ENCODE measurements around the gene AGPAT4. TPM values are rescaled to one million over a fixed set of nuclear protein-coding genes. Genes with fewer than 3 reads are reported as not detected.
"Not testable (repeated sequence)": the region's sequence is repeated elsewhere in the genome, so short reads cannot be mapped to it uniquely, and the experiment has no call there.

Gene AGPAT4
- total RNA-seq, 1 donor from 2014 or later: 24.4 TPM

- no peak overlapping the region for H3K27ac Mint-ChIP-seq
- H3K9me3 Mint-ChIP-seq: peaks cover 21% of the 10 kb centered on the region
- H3K36me3 Mint-ChIP-seq: peaks cover 43% of the 10 kb centered on the region
- H3K27me3 Mint-ChIP-seq: no peaks in the 10 kb centered on the region
- DNase-seq (ENCODE audit: extremely low spot score, unreplicated experiment): no peak
- TF ChIP-seq CTCF (conservative IDR thresholded peaks at IDR 0.05): no peak
- no peak overlapping the region for H3K4me3 Mint-ChIP-seq
- H3K4me1 Mint-ChIP-seq (ENCODE audit: unreplicated experiment): peaks cover 5% of the 10 kb centered on the region
Observed at GRCh38 chr6:161189891-161190290, 84.0 kb downstream of the AGPAT4 start.

GRCh38 chr6:161188547-161189465, 85.1 kb downstream of the AGPAT4 start:
- no peak for DNase-seq (ENCODE audit: extremely low spot score, unreplicated experiment)
- Mint-ChIP-seq H3K9me3 (peaks cover 21% of the 10 kb centered on the region), H3K27ac (no peak overlapping the region), H3K4me1 (ENCODE audit: unreplicated experiment) (peaks cover 5% of the 10 kb centered on the region), H3K4me3 (no peak overlapping the region), H3K36me3 (peaks cover 48% of the 10 kb centered on the region), H3K27me3 (no peaks in the 10 kb centered on the region)
- no peak for TF ChIP-seq CTCF (conservative IDR thresholded peaks at IDR 0.05)

GRCh38 chr6:161186173-161186769, 87.6 kb downstream of the AGPAT4 start:
- no peak overlapping the region for H3K4me3 Mint-ChIP-seq
- DNase-seq (ENCODE audit: extremely low spot score, unreplicated experiment): no peak
- no peaks in the 10 kb centered on the region for H3K27me3 Mint-ChIP-seq
- no peak overlapping the region for H3K27ac Mint-ChIP-seq
- no peak for TF ChIP-seq CTCF (conservative IDR thresholded peaks at IDR 0.05)
- H3K36me3 Mint-ChIP-seq: peaks cover 49% of the 10 kb centered on the region
- peaks cover 5% of the 10 kb centered on the region for H3K4me1 Mint-ChIP-seq (ENCODE audit: unreplicated experiment)
- H3K9me3 Mint-ChIP-seq: peaks cover 16% of the 10 kb centered on the region

GRCh38 chr6:161181121-161181520, 92.7 kb downstream of the AGPAT4 start:
- no peaks in the 10 kb centered on the region for H3K4me1 Mint-ChIP-seq (ENCODE audit: unreplicated experiment)

GRCh38 chr6:161178155-161178554, 95.7 kb downstream of the AGPAT4 start:
- not testable (repeated sequence) for H3K27me3 Mint-ChIP-seq; H3K4me3 Mint-ChIP-seq; DNase-seq (ENCODE audit: extremely low spot score, unreplicated experiment); H3K4me1 Mint-ChIP-seq (ENCODE audit: unreplicated experiment); H3K27ac Mint-ChIP-seq
- peaks cover 24% of the 10 kb centered on the region for H3K36me3 Mint-ChIP-seq
- H3K9me3 Mint-ChIP-seq: peaks cover 19% of the 10 kb centered on the region

More at GRCh38 chr6:161181121-161181520, 92.7 kb downstream of the AGPAT4 start:
- H3K4me3 Mint-ChIP-seq: no peak overlapping the region
- no peaks in the 10 kb centered on the region for H3K27me3 Mint-ChIP-seq
- peaks cover 6% of the 10 kb centered on the region for H3K9me3 Mint-ChIP-seq
- no peak for TF ChIP-seq CTCF (conservative IDR thresholded peaks at IDR 0.05)
- no peak overlapping the region for H3K27ac Mint-ChIP-seq
- DNase-seq (ENCODE audit: extremely low spot score, unreplicated experiment): no peak
- peaks cover 41% of the 10 kb centered on the region for H3K36me3 Mint-ChIP-seq

GRCh38 chr6:161176428-161176827, 97.4 kb downstream of the AGPAT4 start:
- H3K4me3 Mint-ChIP-seq; DNase-seq (ENCODE audit: extremely low spot score, unreplicated experiment); H3K27me3 Mint-ChIP-seq; H3K27ac Mint-ChIP-seq; H3K4me1 Mint-ChIP-seq (ENCODE audit: unreplicated experiment): not testable (repeated sequence)
- peaks cover 19% of the 10 kb centered on the region for H3K9me3 Mint-ChIP-seq
- peaks cover 23% of the 10 kb centered on the region for H3K36me3 Mint-ChIP-seq

- Mint-ChIP-seq H3K4me1 (ENCODE audit: unreplicated experiment) (peaks cover 28% of the 10 kb centered on the region), H3K9me3 (peaks cover 14% of the 10 kb centered on the region), H3K36me3 (peaks cover 25% of the 10 kb centered on the region)
- H3K27ac Mint-ChIP-seq; DNase-seq (ENCODE audit: extremely low spot score, unreplicated experiment); H3K27me3 Mint-ChIP-seq; H3K4me3 Mint-ChIP-seq: not testable (repeated sequence)
Observed at GRCh38 chr6:161172769-161173168, 101.1 kb downstream of the AGPAT4 start.
